Thoracic aorta (tissue), 2 donors: ENCODE results near the gene BCL2. TPM values are rescaled to one million over a fixed set of nuclear protein-coding genes. Genes with fewer than 3 reads are reported as not detected.
"Not testable (repeated sequence)": the region's sequence is repeated elsewhere in the genome, so short reads cannot be mapped to it uniquely, and the experiment has no call there.

Experiments used
- ATAC-seq: fragments of 150-250 bp; one replicate; pipeline ENCODE4 v1.8.0; 2017; ENCODE audit warnings: low read depth; ENCODE audit not compliant: insufficient number of reproducible peaks, low FRiP score
- DNase-seq: peaks from one replicate; pipeline ENCODE4 v3.0.0-alpha.2; 2020; ENCODE audit warnings: low spot score
- H3K27ac ChIP-seq, 2 donors: fragments of 200-600 bp; sonication (generic); 1 replicate in 1 of 2; 2 replicates in 1 of 2; pipeline ENCODE4 v1.5.1; 2016; ENCODE audit warnings: mild to moderate bottlenecking in 2 of 2, moderate library complexity in 2 of 2
- H3K27me3 ChIP-seq: fragments of 200-600 bp; sonication (generic); replicated peaks from 2 replicates; pipeline ENCODE4 v1.6.0; 2016; ENCODE audit warnings: mild to moderate bottlenecking; ENCODE audit not compliant: insufficient read depth
- H3K36me3 ChIP-seq: fragments of 200-600 bp; sonication (generic); one replicate; pipeline ENCODE4 v1.5.1; 2016
- H3K4me1 ChIP-seq, 2 donors: fragments of 200-600 bp; sonication (generic); 1 replicate in 1 of 2; 2 replicates in 1 of 2; pipeline versions ENCODE4 v1.5.1 to v1.6.0; 2016; ENCODE audit warnings: low read depth in 2 of 2, mild to moderate bottlenecking in 1 of 2; ENCODE audit not compliant: control insufficient read depth in 1 of 2
- H3K4me3 ChIP-seq: fragments of 200-600 bp; sonication (generic); 2 replicates; pipeline ENCODE4 v1.5.1; 2016; ENCODE audit warnings: mild to moderate bottlenecking
- H3K9me3 ChIP-seq: fragments of 200-600 bp; sonication (generic); 2 replicates; pipeline ENCODE4 v1.5.1; 2016
- CTCF ChIP-seq: fragments of 200-600 bp; sonication (generic); IDR thresholded peaks from one replicate; pipeline ENCODE4 v1.5.1; 2019; ENCODE audit warnings: antibody characterized with exemption
- total RNA-seq, 2 donors: library from RNA; depleted of rRNA; stranded (reverse); fragments of >200 nt; gene quantifications; one replicate each; pipeline versions ENCODE4 v1.1.0 to v1.2.3, GENCODE V29; 2016

Gene BCL2
- total RNA-seq, 2 donors from 2014 or later = 22.9 to 29.3 TPM

GRCh38 chr18:63197246-63197869 lies 122.2 kb downstream of the BCL2 start:
- Histone ChIP-seq H3K9me3 (no peaks in the 10 kb centered on the region), H3K27ac (no peak overlapping the region), H3K27me3 (no peaks in the 10 kb centered on the region), H3K4me3 (no peak overlapping the region), H3K36me3 (no peaks in the 10 kb centered on the region), H3K4me1 (peaks cover 0 to 18% of the 10 kb centered on the region in 2 donors)
- no peak for DNase-seq
- TF ChIP-seq CTCF = no peak
- ATAC-seq = no peak

- Histone ChIP-seq H3K36me3 (no peaks in the 10 kb centered on the region), H3K27ac (no peak overlapping the region), H3K27me3 (no peaks in the 10 kb centered on the region), H3K9me3 (no peaks in the 10 kb centered on the region), H3K4me3 (no peak overlapping the region), H3K4me1 (peaks cover 0 to 18% of the 10 kb centered on the region in 2 donors)
- no peak for TF ChIP-seq CTCF
- ATAC-seq = no peak
- no peak for DNase-seq
Observed at GRCh38 chr18:63195326-63196159, 124.0 kb downstream of the BCL2 start.

- Histone ChIP-seq H3K9me3 (no peaks in the 10 kb centered on the region), H3K27me3 (no peaks in the 10 kb centered on the region), H3K36me3 (no peaks in the 10 kb centered on the region), H3K27ac (no peak overlapping the region), H3K4me3 (no peak overlapping the region), H3K4me1 (peaks cover 0 to 12% of the 10 kb centered on the region in 2 donors)
- no peak for ATAC-seq
- TF ChIP-seq CTCF = no peak
- no peak for DNase-seq
Observed at GRCh38 chr18:63192885-63193349, 126.7 kb downstream of the BCL2 start.

- no peak overlapping the region for H3K4me3 ChIP-seq
- H3K4me1 ChIP-seq = peaks cover 5 to 12% of the 10 kb centered on the region in 2 donors
- no peaks in the 10 kb centered on the region for H3K27me3 ChIP-seq
- ATAC-seq = no peak
- TF ChIP-seq CTCF = no peak
- no peaks in the 10 kb centered on the region for H3K36me3 ChIP-seq
- no peaks in the 10 kb centered on the region for H3K9me3 ChIP-seq
- DNase-seq = no peak
- H3K27ac ChIP-seq = no peak overlapping the region
Observed at GRCh38 chr18:63192126-63192884, 127.3 kb downstream of the BCL2 start.

GRCh38 chr18:63191413-63191812 lies 128.2 kb downstream of the BCL2 start:
- Histone ChIP-seq H3K4me3 (no peak overlapping the region), H3K27ac (no peak overlapping the region), H3K4me1 (peaks cover 9 to 19% of the 10 kb centered on the region in 2 donors), H3K36me3 (no peaks in the 10 kb centered on the region), H3K9me3 (no peaks in the 10 kb centered on the region), H3K27me3 (no peaks in the 10 kb centered on the region)
- ATAC-seq (no peak), DNase-seq (no peak)
- no peak for TF ChIP-seq CTCF

GRCh38 chr18:63190838-63191237 lies 128.7 kb downstream of the BCL2 start:
- H3K27ac ChIP-seq, H3K27me3 ChIP-seq, ATAC-seq, DNase-seq, H3K4me3 ChIP-seq, H3K9me3 ChIP-seq, H3K36me3 ChIP-seq: not testable (repeated sequence)
- peaks cover 9 to 24% of the 10 kb centered on the region in 2 donors for H3K4me1 ChIP-seq
